ENCODE measurements around the gene VEZT.

The VEZT gene

DNA sequence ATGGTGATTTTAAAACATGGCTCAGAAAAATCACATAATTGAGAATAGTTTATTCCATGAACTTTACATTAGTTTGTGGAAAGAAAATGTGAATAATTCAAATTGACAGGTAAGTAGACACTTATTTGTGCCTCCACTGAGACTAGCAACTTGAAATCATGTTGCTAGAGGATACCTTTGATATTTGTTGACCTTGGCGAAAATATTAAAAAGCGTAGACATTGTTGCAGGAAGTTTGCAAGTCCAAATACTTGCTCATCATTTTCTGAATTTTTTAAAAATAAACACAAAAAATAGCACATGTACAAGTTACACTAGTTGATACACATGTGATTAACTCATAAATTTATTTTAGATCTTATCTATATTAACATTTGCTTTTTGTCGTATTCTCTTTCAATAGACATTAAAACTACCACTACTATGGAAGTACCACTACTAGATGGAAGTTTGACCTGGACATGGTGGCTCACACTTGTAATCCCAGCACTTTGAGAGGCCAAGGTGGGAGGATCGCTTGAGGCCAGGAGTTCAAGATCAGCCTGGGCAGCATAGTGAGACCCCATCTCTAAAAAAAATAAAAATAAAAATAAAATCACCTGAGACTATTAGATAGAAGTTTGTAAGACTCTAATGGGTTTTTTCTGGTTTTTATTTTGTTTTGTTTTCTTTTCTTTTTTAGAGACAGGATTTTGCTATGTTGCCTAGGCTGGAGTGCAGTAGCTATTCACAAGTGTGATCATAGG, 24.3 kb downstream of the VEZT start:
- H3K4me3 ChIP-seq (ENCODE audit: low read depth, low read length): no peak overlapping the region
- TF ChIP-seq, protein P1, sequence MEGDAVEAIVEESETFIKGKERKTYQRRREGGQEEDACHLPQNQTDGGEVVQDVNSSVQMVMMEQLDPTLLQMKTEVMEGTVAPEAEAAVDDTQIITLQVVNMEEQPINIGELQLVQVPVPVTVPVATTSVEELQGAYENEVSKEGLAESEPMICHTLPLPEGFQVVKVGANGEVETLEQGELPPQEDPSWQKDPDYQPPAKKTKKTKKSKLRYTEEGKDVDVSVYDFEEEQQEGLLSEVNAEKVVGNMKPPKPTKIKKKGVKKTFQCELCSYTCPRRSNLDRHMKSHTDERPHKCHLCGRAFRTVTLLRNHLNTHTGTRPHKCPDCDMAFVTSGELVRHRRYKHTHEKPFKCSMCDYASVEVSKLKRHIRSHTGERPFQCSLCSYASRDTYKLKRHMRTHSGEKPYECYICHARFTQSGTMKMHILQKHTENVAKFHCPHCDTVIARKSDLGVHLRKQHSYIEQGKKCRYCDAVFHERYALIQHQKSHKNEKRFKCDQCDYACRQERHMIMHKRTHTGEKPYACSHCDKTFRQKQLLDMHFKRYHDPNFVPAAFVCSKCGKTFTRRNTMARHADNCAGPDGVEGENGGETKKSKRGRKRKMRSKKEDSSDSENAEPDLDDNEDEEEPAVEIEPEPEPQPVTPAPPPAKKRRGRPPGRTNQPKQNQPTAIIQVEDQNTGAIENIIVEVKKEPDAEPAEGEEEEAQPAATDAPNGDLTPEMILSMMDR (IDR thresholded peaks at IDR 0.05; ENCODE audit: borderline replicate concordance, insufficient read depth, low read depth, low read length): no peak

GRCh38 chr12:95243497-95244183, 26.0 kb downstream of the VEZT start:
- TF ChIP-seq, protein P1 (IDR thresholded peaks at IDR 0.05; ENCODE audit: borderline replicate concordance, insufficient read depth, low read depth, low read length): no peak

GRCh38 chr12:95244350-95244749, 26.7 kb downstream of the VEZT start:
- H3K4me3 ChIP-seq (ENCODE audit: low read depth, low read length): no peak overlapping the region
- TF ChIP-seq, protein P1 (IDR thresholded peaks at IDR 0.05; ENCODE audit: borderline replicate concordance, insufficient read depth, low read depth, low read length): no peak

More at GRCh38 chr12:95243497-95244183, 26.0 kb downstream of the VEZT start:
- no peak overlapping the region for H3K4me3 ChIP-seq (ENCODE audit: low read depth, low read length)

DNA sequence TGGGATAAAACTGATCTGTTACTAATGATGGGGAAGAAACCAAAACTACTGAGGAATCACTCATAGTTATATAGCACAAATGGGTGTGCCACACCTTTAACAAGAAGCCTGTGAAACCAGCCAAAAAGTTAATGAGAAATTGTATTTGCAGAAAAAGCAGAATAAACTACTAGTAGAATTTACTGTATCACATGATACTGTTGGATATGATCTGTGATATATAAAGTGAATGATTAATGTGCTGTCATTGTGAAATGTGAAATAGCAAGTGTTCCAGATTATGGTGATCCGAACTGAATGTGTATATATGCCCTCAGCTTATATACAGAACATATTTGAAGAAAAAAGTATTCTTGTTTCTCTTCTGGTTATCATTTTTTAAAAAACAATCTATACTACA, 30.5 kb downstream of the VEZT start:
- H3K4me3 ChIP-seq (ENCODE audit: low read depth, low read length): no peak overlapping the region
- TF ChIP-seq, protein P1 (IDR thresholded peaks at IDR 0.05; ENCODE audit: borderline replicate concordance, insufficient read depth, low read depth, low read length): no peak

GRCh38 chr12:95248604-95249360, 31.2 kb downstream of the VEZT start:
- H3K4me3 ChIP-seq (ENCODE audit: low read depth, low read length): no peak overlapping the region
- TF ChIP-seq, protein P1 (IDR thresholded peaks at IDR 0.05; ENCODE audit: borderline replicate concordance, insufficient read depth, low read depth, low read length): no peak

DNA sequence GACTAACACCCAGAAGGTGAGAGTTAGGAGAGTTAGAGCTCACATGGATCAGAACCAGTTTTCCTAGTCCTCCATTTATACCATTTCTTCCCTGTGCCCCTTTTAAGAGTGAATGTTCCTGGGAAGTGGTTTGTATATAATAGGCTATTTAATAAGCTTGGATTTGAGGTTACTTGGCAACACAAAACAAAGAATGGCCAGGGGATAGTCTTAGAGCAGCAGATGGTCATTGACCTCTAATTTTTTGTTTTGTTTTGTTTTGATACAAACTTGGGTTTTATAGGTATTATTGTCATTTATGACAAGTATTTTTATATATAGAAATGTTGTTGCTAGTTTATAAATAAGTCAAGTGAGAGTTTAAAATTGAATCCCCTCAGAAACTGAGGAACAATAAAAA, 35.8 kb downstream of the VEZT start:
- H3K4me3 ChIP-seq (ENCODE audit: low read depth, low read length): no peak overlapping the region

More for the DNA sequence above, 35.8 kb downstream of the VEZT start:
- TF ChIP-seq, protein P1 (IDR thresholded peaks at IDR 0.05; ENCODE audit: borderline replicate concordance, insufficient read depth, low read depth, low read length): no peak
